SU-DHL-6 (cell line): Measurements from ENCODE around the gene EPHB2.

ENCODE experiments used
- EZH2phosphoT487 ChIP-seq: fragments of 200-600 bp; sonication (generic), shearing (Covaris generic); conservative IDR thresholded peaks from 2 replicates; pipeline ENCODE4 v1.6.1; 2018; ENCODE audit warnings: mild to moderate bottlenecking, antibody characterized with exemption, low read length, moderate library complexity, mixed read lengths
- TF ChIP-seq, protein P1 (sequence below): fragments of 200-600 bp; sonication (generic); IDR thresholded peaks from one replicate; pipeline ENCODE4 v1.5.1; 2017; ENCODE audit warnings: antibody characterized with exemption, mild to moderate bottlenecking, low read length, moderate library complexity; ENCODE audit not compliant: insufficient read depth, poor library complexity, severe bottlenecking

DNA sequence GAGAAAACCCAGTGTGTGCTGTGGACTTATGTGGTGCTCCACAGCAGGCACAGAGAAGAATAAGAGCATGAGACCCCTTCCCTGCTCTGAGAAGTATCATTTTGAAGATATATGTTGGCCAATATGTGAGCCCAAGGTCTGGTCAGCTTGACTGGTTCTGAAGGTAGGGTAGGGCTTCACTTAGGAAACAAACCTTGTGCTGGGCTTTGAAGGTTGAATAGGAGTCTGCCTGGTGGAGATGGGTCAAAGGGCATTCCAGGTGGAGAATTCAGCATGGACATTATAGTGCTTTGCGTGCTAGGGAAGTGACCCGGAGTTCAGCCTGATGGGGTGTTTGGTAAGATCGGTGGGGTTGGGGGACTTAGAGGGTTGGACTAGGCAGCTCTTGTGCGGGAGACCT is 99.1 kb downstream of the EPHB2 start:
- TF ChIP-seq, protein P1, sequence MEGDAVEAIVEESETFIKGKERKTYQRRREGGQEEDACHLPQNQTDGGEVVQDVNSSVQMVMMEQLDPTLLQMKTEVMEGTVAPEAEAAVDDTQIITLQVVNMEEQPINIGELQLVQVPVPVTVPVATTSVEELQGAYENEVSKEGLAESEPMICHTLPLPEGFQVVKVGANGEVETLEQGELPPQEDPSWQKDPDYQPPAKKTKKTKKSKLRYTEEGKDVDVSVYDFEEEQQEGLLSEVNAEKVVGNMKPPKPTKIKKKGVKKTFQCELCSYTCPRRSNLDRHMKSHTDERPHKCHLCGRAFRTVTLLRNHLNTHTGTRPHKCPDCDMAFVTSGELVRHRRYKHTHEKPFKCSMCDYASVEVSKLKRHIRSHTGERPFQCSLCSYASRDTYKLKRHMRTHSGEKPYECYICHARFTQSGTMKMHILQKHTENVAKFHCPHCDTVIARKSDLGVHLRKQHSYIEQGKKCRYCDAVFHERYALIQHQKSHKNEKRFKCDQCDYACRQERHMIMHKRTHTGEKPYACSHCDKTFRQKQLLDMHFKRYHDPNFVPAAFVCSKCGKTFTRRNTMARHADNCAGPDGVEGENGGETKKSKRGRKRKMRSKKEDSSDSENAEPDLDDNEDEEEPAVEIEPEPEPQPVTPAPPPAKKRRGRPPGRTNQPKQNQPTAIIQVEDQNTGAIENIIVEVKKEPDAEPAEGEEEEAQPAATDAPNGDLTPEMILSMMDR: no peak
- no peak for TF ChIP-seq EZH2phosphoT487
